Activated naive CD4-positive, alpha-beta T cell treated with Interleukin-2 at 50 U/mL for 16 hours (primary cell): ENCODE results near the gene CST9L.
"Not testable (repeated sequence)": the region's sequence is repeated elsewhere in the genome, so short reads cannot be mapped to it uniquely, and the experiment has no call there.

Experiments
- DNase-seq: peaks from one replicate; pipeline ENCODE4 v3.0.0-alpha.2; 2020

The CST9L gene

GRCh38 chr20:23585808-23586734 is 17.8 kb upstream of the CST9L start:
- DNase-seq, result no peak

GRCh38 chr20:23585449-23585807 is 17.1 kb upstream of the CST9L start:
- no peak for DNase-seq

- DNase-seq, result no peak
Measured at GRCh38 chr20:23584434-23585199, 16.3 kb upstream of the CST9L start.

GRCh38 chr20:23583526-23583925 is 15.2 kb upstream of the CST9L start:
- DNase-seq, result no peak

- DNase-seq, result no peak
Measured at GRCh38 chr20:23582293-23582692, 14.0 kb upstream of the CST9L start.

GRCh38 chr20:23581833-23582232 is 13.5 kb upstream of the CST9L start:
- DNase-seq, result not testable (repeated sequence)

- no peak for DNase-seq
Measured at GRCh38 chr20:23574977-23575376, 6.7 kb upstream of the CST9L start.

- no peak for DNase-seq
Measured at GRCh38 chr20:23570178-23570760, 2.0 kb upstream of the CST9L start.

GRCh38 chr20:23569570-23569969 is 1.3 kb upstream of the CST9L start:
- no peak for DNase-seq

- DNase-seq, result no peak
Measured at GRCh38 chr20:23568971-23569330, 667 bp upstream of the CST9L start.

GRCh38 chr20:23566199-23566932 is 1.9 kb downstream of the CST9L start:
- no peak for DNase-seq

- no peak for DNase-seq
Measured at GRCh38 chr20:23565503-23566045, 2.7 kb downstream of the CST9L start.

GRCh38 chr20:23564927-23565326 is 3.4 kb downstream of the CST9L start:
- DNase-seq, result no peak

GRCh38 chr20:23562721-23563342 is 5.5 kb downstream of the CST9L start:
- no peak for DNase-seq

GRCh38 chr20:23554401-23554800 is 13.9 kb downstream of the CST9L start:
- no peak for DNase-seq

- no peak for DNase-seq
Measured at GRCh38 chr20:23551786-23552185, 16.5 kb downstream of the CST9L start.

GRCh38 chr20:23551383-23551782 is 16.9 kb downstream of the CST9L start:
- DNase-seq, result no peak

- no peak for DNase-seq
Measured at GRCh38 chr20:23550227-23550626, 18.1 kb downstream of the CST9L start.

GRCh38 chr20:23548408-23548807 is 19.9 kb downstream of the CST9L start:
- DNase-seq, result no peak

- no peak for DNase-seq
Measured at GRCh38 chr20:23547613-23548012, 20.7 kb downstream of the CST9L start.

GRCh38 chr20:23546435-23547144 is 21.7 kb downstream of the CST9L start:
- no peak for DNase-seq

- DNase-seq, result no peak
Measured at GRCh38 chr20:23544133-23544532, 24.2 kb downstream of the CST9L start.
